HepG2 (cell line): ENCODE data around the gene CPNE2.

Experiments used
- EP300 ChIP-seq, 3 experiments: sonication (generic) in 1 of 3; formaldehyde crosslinking in 1 of 3; IDR thresholded peaks; 2 replicates each; pipeline versions ENCODE4 v1.5.1 to v1.6.1; 2011 to 2020; ENCODE audit warnings: low read depth in 2 of 3, low read length in 2 of 3, borderline replicate concordance in 1 of 3, improper control_type of control experiment in 1 of 3, mild to moderate bottlenecking in 1 of 3, missing genetic modification reagents in 1 of 3, moderate library complexity in 1 of 3
- HMG20B ChIP-seq: conservative IDR thresholded peaks from 2 replicates; pipeline ENCODE4 v1.6.1; 2016; ENCODE audit warnings: missing genetic modification reagents, missing compliant biosample characterization
- NRL ChIP-seq: sonication (generic); formaldehyde crosslinking; IDR thresholded peaks from 2 replicates; pipeline ENCODE4 v1.5.0; 2020; ENCODE audit warnings: missing genetic modification reagents, mild to moderate bottlenecking, moderate library complexity, borderline replicate concordance
- POLR2AphosphoS5 ChIP-seq: IDR thresholded peaks from 2 replicates; pipeline ENCODE4 v1.6.1; 2012; ENCODE audit warnings: low read depth, low read length
- PRPF4 ChIP-seq: fragments of 200-400 bp; formaldehyde crosslinking; IDR thresholded peaks from 2 replicates; pipeline ENCODE4 v1.6.1; 2016; ENCODE audit warnings: low read length, low read depth; ENCODE audit not compliant: poor library complexity, severe bottlenecking
- TGIF2 ChIP-seq: IDR thresholded peaks from 2 replicates; pipeline ENCODE4 v1.6.1; 2016; ENCODE audit warnings: control low read depth, missing compliant biosample characterization
- ZNF350 ChIP-seq: sonication (generic); formaldehyde crosslinking; IDR thresholded peaks from 2 replicates; pipeline ENCODE4 v1.4.0; 2020; ENCODE audit warnings: mild to moderate bottlenecking, low read depth, missing genetic modification reagents, borderline replicate concordance
- ZZZ3 ChIP-seq: sonication (generic); formaldehyde crosslinking; IDR thresholded peaks from 2 replicates; pipeline ENCODE4 v1.4.0; 2020; ENCODE audit warnings: missing genetic modification reagents, mild to moderate bottlenecking, borderline replicate concordance
- TF ChIP-seq, protein P1 (sequence below): sonication (generic); formaldehyde crosslinking; IDR thresholded peaks from 2 replicates; pipeline ENCODE4 v1.8.1; 2023; ENCODE audit warnings: missing genetic modification reagents, mild to moderate bottlenecking, borderline replicate concordance
- TF ChIP-seq, protein P2 (sequence below): sonication (generic); formaldehyde crosslinking; IDR thresholded peaks from 2 replicates; pipeline ENCODE4 v1.5.0; 2020; ENCODE audit warnings: mild to moderate bottlenecking, missing genetic modification reagents, moderate library complexity

DNA sequence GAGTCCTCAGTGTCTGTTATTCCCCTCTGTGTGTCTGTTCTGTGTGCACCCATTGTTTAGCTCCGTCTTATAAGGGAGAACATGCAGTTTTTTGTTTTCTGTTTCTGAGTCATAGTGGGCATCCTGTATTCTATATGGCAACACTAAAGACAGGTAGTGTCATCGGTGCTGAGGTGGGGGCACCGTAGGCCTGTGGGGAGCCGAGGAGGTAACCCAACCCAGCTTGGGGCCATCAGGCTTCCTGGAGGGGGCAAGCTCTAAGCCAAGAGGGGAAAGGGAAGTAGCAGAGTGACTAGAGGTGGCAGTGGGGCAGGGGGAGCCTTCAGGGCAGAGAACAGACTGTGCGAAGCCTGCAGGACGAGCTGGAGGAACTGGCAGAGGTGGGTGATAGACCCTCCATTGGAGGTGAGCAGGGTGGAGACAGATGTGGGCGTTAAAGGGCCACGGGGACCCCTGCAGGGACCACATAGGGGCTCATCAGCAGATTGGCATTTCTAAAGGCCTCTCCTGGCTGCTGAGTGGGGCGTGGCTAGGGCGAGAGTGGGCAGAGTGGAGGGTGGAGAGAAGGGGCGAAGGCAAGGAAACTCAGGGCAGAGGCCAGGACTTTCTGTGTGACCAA, 36.5 kb downstream of the CPNE2 start:
- TF ChIP-seq PRPF4 (no peak), EP300 (IDR thresholded peaks at IDR 0.05; ENCODE audit: low read depth in 2 of 2, low read length in 2 of 2) (no peak), EP300 (CRISPR knock-in tag; IDR thresholded peaks at IDR 0.05; ENCODE audit: borderline replicate concordance) (no peak), TGIF2 (CRISPR knock-in tag) (no peak), ZZZ3 (no peak), NRL (CRISPR knock-in tag) (no peak), HMG20B (CRISPR knock-in tag) (no peak), POLR2AphosphoS5 (no peak), ZNF350 (CRISPR knock-in tag) (no peak)
- TF ChIP-seq, protein P1, sequence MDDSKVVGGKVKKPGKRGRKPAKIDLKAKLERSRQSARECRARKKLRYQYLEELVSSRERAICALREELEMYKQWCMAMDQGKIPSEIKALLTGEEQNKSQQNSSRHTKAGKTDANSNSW, result no peak
- TF ChIP-seq, protein P2, sequence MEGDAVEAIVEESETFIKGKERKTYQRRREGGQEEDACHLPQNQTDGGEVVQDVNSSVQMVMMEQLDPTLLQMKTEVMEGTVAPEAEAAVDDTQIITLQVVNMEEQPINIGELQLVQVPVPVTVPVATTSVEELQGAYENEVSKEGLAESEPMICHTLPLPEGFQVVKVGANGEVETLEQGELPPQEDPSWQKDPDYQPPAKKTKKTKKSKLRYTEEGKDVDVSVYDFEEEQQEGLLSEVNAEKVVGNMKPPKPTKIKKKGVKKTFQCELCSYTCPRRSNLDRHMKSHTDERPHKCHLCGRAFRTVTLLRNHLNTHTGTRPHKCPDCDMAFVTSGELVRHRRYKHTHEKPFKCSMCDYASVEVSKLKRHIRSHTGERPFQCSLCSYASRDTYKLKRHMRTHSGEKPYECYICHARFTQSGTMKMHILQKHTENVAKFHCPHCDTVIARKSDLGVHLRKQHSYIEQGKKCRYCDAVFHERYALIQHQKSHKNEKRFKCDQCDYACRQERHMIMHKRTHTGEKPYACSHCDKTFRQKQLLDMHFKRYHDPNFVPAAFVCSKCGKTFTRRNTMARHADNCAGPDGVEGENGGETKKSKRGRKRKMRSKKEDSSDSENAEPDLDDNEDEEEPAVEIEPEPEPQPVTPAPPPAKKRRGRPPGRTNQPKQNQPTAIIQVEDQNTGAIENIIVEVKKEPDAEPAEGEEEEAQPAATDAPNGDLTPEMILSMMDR (CRISPR knock-in tag), result no peak
